CD1c-positive myeloid dendritic cell (primary cell): Measurements from ENCODE around the gene RASSF3.
"Not testable (repeated sequence)": the region's sequence is repeated elsewhere in the genome, so short reads cannot be mapped to it uniquely, and the experiment has no call there.

Source experiments
- DNase-seq: peaks from one replicate; pipeline ENCODE4 v3.0.0-alpha.2; 2016; ENCODE audit errors: extremely low spot score

The RASSF3 gene

GRCh38 chr12:64690236-64690635 is 79.9 kb downstream of the RASSF3 start:
- DNase-seq, result not testable (repeated sequence)

GRCh38 chr12:64691227-64691794 is 81.0 kb downstream of the RASSF3 start:
- no peak for DNase-seq

GRCh38 chr12:64691795-64692583 is 81.7 kb downstream of the RASSF3 start:
- DNase-seq, result no peak

- no peak for DNase-seq
These were observed 84.1 kb downstream of the RASSF3 start for GRCh38 chr12:64694130-64695040.

GRCh38 chr12:64695550-64695949 is 85.3 kb downstream of the RASSF3 start:
- no peak for DNase-seq

- peak; percentile 37 for DNase-seq
These were observed 85.9 kb downstream of the RASSF3 start for GRCh38 chr12:64696080-64696741.

GRCh38 chr12:64699504-64700115 is 89.3 kb downstream of the RASSF3 start:
- DNase-seq, result peak; percentile 86

GRCh38 chr12:64700532-64700931 is 90.2 kb downstream of the RASSF3 start:
- no peak for DNase-seq

- DNase-seq, result no peak
These were observed 91.0 kb downstream of the RASSF3 start for GRCh38 chr12:64701283-64701682.

- DNase-seq, result no peak
These were observed 96.0 kb downstream of the RASSF3 start for GRCh38 chr12:64706306-64706705.

GRCh38 chr12:64706857-64707256 is 96.6 kb downstream of the RASSF3 start:
- DNase-seq, result no peak

GRCh38 chr12:64707362-64707761 is 97.1 kb downstream of the RASSF3 start:
- DNase-seq, result no peak

GRCh38 chr12:64707926-64708325 is 97.6 kb downstream of the RASSF3 start:
- no peak for DNase-seq

- no peak for DNase-seq
These were observed 99.1 kb downstream of the RASSF3 start for GRCh38 chr12:64709429-64709828.

- DNase-seq, result peak; percentile 26
These were observed 103.1 kb downstream of the RASSF3 start for GRCh38 chr12:64713376-64713775.

GRCh38 chr12:64714551-64714968 is 104.3 kb downstream of the RASSF3 start:
- DNase-seq, result peak; percentile 76

- DNase-seq, result no peak
These were observed 106.1 kb downstream of the RASSF3 start for GRCh38 chr12:64716371-64716770.

GRCh38 chr12:64716839-64717455 is 106.7 kb downstream of the RASSF3 start:
- no peak for DNase-seq

GRCh38 chr12:64718649-64719048 is 108.4 kb downstream of the RASSF3 start:
- DNase-seq, result no peak

GRCh38 chr12:64720884-64721283 is 110.6 kb downstream of the RASSF3 start:
- no peak for DNase-seq

- no peak for DNase-seq
These were observed 112.5 kb downstream of the RASSF3 start for GRCh38 chr12:64722835-64723234.
